HG03095 (cell line): ENCODE data around the gene SEMA5A.

ENCODE experiments used
- ATAC-seq: cut with Tn5 transposase; IDR thresholded peaks from one replicate; pipeline ENCODE4 v1.9.1; 2021; ENCODE audit warnings: moderate library complexity; ENCODE audit not compliant: unreplicated experiment

The SEMA5A gene

GRCh38 chr5:9042241-9042640 is 503.6 kb downstream of the SEMA5A start:
- ATAC-seq: no peak

- ATAC-seq: no peak
Observed at GRCh38 chr5:9040475-9040874, 505.4 kb downstream of the SEMA5A start.

- ATAC-seq: no peak
Observed at GRCh38 chr5:9037048-9037447, 508.8 kb downstream of the SEMA5A start.

GRCh38 chr5:9035346-9035745 is 510.5 kb downstream of the SEMA5A start:
- ATAC-seq: no peak

- no peak for ATAC-seq
Observed at GRCh38 chr5:9034649-9035048, 511.2 kb downstream of the SEMA5A start.

GRCh38 chr5:9033524-9033923 is 512.4 kb downstream of the SEMA5A start:
- no peak for ATAC-seq

- no peak for ATAC-seq
Observed at GRCh38 chr5:9025942-9026341, 519.9 kb downstream of the SEMA5A start.

- no peak for ATAC-seq
Observed at GRCh38 chr5:9020996-9021395, 524.9 kb downstream of the SEMA5A start.

- no peak for ATAC-seq
Observed at GRCh38 chr5:9015937-9016270, 530.0 kb downstream of the SEMA5A start.

GRCh38 chr5:9015260-9015936 is 530.5 kb downstream of the SEMA5A start:
- no peak for ATAC-seq

- no peak for ATAC-seq
Observed at GRCh38 chr5:9013147-9013546, 532.7 kb downstream of the SEMA5A start.

- no peak for ATAC-seq
Observed at GRCh38 chr5:9009931-9010651, 535.8 kb downstream of the SEMA5A start.

- no peak for ATAC-seq
Observed at GRCh38 chr5:8997542-8998070, 548.3 kb downstream of the SEMA5A start.

GRCh38 chr5:8993031-8993430 is 552.8 kb downstream of the SEMA5A start:
- ATAC-seq: no peak
